A549 (cell line): ENCODE data around the gene RAD23B.

Experiments
- CTCF ChIP-seq: fragments of >200 bp; sonication (Bioruptor Twin); formaldehyde crosslinking; IDR thresholded peaks from 3 replicates; pipeline ENCODE4 v1.5.1; 2016
- HEYL ChIP-seq: fragments of 250-450 bp; sonication (Bioruptor Pico); IDR thresholded peaks from 2 replicates; pipeline ENCODE4 v1.8.0; 2021; ENCODE audit warnings: mild to moderate bottlenecking, moderate library complexity
- MAX ChIP-seq: IDR thresholded peaks from 2 replicates; pipeline ENCODE4 v1.6.1; 2012
- RARB ChIP-seq: fragments of 250-450 bp; sonication (Bioruptor Pico); IDR thresholded peaks from 2 replicates; pipeline ENCODE4 v1.8.0; 2021; ENCODE audit warnings: mild to moderate bottlenecking, moderate library complexity
- RNF2 ChIP-seq: fragments of 200-600 bp; sonication (generic); IDR thresholded peaks from 2 replicates; pipeline ENCODE4 v1.6.1; 2016; ENCODE audit warnings: low read depth, mild to moderate bottlenecking, antibody characterized with exemption, moderate library complexity, borderline replicate concordance

GRCh38 chr9:107237873-107238272 is 45.2 kb upstream of the RAD23B start:
- TF ChIP-seq MAX (no peak), HEYL (CRISPR knock-in tag) (no peak), CTCF (no peak), RARB (CRISPR knock-in tag) (no peak), RNF2 (no peak)
